Fibroblast of mammary gland (primary cell): ENCODE results near the gene DAAM2.

Experiments used
- DNase-seq: peaks from one replicate; pipeline ENCODE4 v3.0.0-alpha.2; 2010; ENCODE audit warnings: low read depth
- H3K4me3 ChIP-seq: 2 replicates; pipeline ENCODE4 v1.5.1; 2011; ENCODE audit warnings: low read depth, mild to moderate bottlenecking, low read length, moderate library complexity; ENCODE audit not compliant: control insufficient read depth
- TF ChIP-seq, protein P1 (sequence below): conservative IDR thresholded peaks from 2 replicates; pipeline ENCODE4 v1.5.1; 2011; ENCODE audit warnings: low read depth, low read length, inconsistent platforms; ENCODE audit not compliant: control insufficient read depth, insufficient read depth

The DAAM2 gene

DNA sequence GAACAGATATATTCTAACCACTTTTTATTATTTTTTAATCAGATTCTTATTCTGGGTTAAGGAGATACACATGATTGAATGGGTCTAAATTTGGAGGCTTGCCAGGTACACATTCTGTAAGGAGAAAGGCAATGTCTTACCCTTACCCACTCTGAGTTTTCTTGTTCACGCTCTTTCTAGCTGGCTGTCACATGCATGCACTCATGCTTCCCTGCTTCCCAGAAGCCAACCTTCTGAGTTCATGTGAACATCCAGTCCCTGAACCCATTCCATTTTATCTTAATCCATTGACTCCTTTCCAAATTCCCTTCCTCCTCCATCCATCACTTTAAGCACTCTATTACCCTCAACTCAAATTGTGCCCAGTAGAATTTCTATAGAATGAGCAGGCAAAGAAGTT, 159.5 kb downstream of the DAAM2 start:
- no peak overlapping the region for H3K4me3 ChIP-seq
- DNase-seq, result no peak
- TF ChIP-seq, protein P1, sequence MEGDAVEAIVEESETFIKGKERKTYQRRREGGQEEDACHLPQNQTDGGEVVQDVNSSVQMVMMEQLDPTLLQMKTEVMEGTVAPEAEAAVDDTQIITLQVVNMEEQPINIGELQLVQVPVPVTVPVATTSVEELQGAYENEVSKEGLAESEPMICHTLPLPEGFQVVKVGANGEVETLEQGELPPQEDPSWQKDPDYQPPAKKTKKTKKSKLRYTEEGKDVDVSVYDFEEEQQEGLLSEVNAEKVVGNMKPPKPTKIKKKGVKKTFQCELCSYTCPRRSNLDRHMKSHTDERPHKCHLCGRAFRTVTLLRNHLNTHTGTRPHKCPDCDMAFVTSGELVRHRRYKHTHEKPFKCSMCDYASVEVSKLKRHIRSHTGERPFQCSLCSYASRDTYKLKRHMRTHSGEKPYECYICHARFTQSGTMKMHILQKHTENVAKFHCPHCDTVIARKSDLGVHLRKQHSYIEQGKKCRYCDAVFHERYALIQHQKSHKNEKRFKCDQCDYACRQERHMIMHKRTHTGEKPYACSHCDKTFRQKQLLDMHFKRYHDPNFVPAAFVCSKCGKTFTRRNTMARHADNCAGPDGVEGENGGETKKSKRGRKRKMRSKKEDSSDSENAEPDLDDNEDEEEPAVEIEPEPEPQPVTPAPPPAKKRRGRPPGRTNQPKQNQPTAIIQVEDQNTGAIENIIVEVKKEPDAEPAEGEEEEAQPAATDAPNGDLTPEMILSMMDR, result no peak

DNA sequence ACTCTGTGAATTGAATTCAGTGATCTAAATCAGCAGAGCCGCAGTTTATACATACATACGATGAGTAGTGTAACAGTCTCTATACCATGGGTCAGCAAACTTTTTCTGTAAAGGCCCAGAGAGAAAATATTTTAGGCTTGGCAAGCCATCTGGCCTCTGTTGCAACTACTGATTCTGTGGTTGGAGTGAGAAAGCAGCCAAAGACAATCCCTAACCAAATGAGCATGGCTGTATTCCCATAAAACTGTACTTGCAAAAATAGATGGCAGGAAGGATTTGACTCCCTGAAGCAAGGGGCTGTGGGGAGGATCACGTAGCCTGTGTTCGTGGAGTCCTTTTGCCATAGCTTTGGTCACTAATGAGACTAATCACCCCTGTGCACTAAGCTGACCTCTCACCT, 160.0 kb downstream of the DAAM2 start:
- TF ChIP-seq, protein P1, result no peak
- peak; percentile 49 for DNase-seq
- H3K4me3 ChIP-seq, result no peak overlapping the region

DNA sequence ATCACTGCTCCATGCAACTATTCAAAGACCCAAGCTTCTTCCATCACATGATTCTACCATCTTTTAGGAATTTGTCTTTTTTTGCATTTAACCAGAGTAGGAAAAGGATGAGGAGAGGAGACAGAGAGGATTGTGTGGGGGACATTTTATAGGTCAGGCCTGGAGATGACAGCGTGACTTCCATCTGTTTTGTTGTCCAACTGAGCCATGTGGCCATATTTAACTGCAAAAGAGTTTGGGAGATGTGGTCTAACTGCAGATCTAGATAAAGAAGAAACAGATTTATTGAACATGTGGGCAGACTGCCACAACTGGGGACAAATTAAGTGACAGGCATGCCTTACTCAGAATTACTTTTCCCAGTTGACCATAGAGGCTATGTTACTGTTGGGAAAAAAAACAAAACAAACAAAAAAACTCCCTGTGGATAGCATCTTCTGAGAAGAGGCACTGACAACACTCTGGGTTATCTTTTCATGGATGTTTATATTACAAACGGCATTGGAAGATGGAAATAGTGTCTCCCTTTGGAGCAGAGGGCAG, 161.0 kb downstream of the DAAM2 start:
- DNase-seq, result no peak

More for the DNA sequence above, 161.0 kb downstream of the DAAM2 start:
- TF ChIP-seq, protein P1, result no peak
- H3K4me3 ChIP-seq, result no peak overlapping the region
